Measurements from ENCODE around the gene RTKN.
"Not testable (repeated sequence)": the region's sequence is repeated elsewhere in the genome, so short reads cannot be mapped to it uniquely, and the experiment has no call there.

RTKN gene, protein sequence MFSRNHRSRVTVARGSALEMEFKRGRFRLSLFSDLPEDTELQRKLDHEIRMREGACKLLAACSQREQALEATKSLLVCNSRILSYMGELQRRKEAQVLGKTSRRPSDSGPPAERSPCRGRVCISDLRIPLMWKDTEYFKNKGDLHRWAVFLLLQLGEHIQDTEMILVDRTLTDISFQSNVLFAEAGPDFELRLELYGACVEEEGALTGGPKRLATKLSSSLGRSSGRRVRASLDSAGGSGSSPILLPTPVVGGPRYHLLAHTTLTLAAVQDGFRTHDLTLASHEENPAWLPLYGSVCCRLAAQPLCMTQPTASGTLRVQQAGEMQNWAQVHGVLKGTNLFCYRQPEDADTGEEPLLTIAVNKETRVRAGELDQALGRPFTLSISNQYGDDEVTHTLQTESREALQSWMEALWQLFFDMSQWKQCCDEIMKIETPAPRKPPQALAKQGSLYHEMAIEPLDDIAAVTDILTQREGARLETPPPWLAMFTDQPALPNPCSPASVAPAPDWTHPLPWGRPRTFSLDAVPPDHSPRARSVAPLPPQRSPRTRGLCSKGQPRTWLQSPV

DNA sequence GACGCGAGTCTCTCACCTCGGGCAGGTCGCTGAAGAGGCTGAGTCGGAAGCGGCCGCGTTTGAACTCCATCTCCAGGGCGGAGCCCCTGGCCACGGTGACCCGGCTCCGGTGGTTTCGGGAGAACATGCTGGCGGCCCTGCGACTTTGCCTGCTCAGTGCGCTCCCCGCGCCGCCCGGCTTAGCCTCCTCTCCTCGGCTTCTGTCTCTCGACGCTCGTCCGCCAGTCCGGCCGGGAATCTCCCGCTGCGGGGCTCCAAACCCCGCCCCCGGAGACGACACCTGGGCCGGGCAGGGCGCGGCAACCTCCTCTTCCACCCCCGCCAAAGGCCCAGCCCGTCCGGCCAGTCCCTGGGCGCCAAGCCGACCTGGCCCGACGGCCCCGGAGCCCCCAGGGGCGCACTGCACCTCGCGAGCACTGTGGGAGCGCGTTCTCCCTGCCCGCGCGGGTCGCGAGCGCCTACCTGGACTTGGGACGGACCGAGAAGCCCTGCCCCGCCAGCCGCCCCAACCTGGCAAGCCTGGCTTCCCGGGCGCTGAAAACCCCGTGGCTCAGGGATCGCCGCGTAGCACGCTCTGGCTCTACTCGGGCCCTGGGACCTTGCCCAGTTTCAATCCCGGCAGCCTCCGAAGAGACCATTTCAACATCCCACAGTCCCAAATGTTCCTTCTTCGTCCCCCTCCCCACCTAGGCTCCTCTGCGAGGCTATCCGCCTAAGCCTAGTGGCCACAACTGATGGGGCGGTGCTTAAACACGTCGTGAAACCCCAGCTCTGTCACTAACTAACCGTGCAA lies at the start of gene RTKN:
Gene RTKN, minus strand, starts transcription at position 248 of the 793 bp plus-strand sequence. Its CDS starts 121 bp downstream, at position 127.
- DNase-seq (ENCODE audit: insufficient read length, low spot score) (no peak), FAIRE-seq (no peak)
- no peak for TF ChIP-seq CTCF (IDR thresholded peaks at IDR 0.05; ENCODE audit: insufficient read depth, missing control alignments)

- DNase-seq (ENCODE audit: insufficient read length, low spot score) (no peak), FAIRE-seq (no peak)
- TF ChIP-seq CTCF (IDR thresholded peaks at IDR 0.05; ENCODE audit: insufficient read depth, missing control alignments), result no peak
These were observed 48.2 kb upstream of the RTKN start for GRCh38 chr2:74489906-74490305.

GRCh38 chr2:74488643-74489481 lies 47.1 kb upstream of the RTKN start:
- no peak for TF ChIP-seq CTCF (IDR thresholded peaks at IDR 0.05; ENCODE audit: insufficient read depth, missing control alignments)
- DNase-seq (ENCODE audit: insufficient read length, low spot score), result no peak
- no peak for FAIRE-seq

DNA sequence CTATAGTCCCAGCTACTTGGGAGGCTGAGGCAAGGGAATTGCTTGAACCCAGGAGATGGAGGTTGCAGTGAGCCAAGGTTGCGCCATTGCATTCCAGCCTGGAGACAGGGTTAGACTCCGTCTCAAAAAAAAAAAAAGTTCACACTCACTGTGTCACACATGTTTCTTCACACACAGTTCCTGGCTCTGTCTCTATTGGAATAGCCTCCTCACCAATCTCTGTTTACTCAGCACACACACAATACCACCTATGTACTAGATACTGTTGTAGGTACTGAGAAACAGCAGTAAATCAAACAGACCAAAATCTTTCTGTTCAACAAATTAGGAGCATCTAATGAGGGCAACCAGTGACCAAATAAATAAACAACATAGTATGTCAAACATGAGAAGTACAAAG lies 44.4 kb upstream of the RTKN start:
- FAIRE-seq, result no peak

GRCh38 chr2:74483675-74484164 lies 42.0 kb upstream of the RTKN start:
- DNase-seq (ENCODE audit: insufficient read length, low spot score); FAIRE-seq: not testable (repeated sequence)

More for the DNA sequence above, 44.4 kb upstream of the RTKN start:
- TF ChIP-seq CTCF (IDR thresholded peaks at IDR 0.05; ENCODE audit: insufficient read depth, missing control alignments), result no peak
- DNase-seq (ENCODE audit: insufficient read length, low spot score), result no peak

- FAIRE-seq, result peak; percentile 73
These were observed 41.3 kb upstream of the RTKN start, which contains the start of the genes CCDC142 and TTC31 for GRCh38 chr2:74482801-74483674. CCDC142 (minus strand) TSS chr2:74482998; CDS start chr2:74482837, 161 bp downstream. TTC31 (plus strand) TSS chr2:74483081; CDS start chr2:74483096, 15 bp downstream.

More at GRCh38 chr2:74482801-74483674, 41.3 kb upstream of the RTKN start, which contains the start of the genes CCDC142 and TTC31:
- TF ChIP-seq CTCF (IDR thresholded peaks at IDR 0.05; ENCODE audit: insufficient read depth, missing control alignments), result peak; percentile 90
- DNase-seq (ENCODE audit: insufficient read length, low spot score), result peak; percentile 76
